Thyroid gland (tissue), 4 donors: ENCODE data around the gene CDK16. TPM values are rescaled to one million over a fixed set of nuclear protein-coding genes. Genes with fewer than 3 reads are reported as not detected.

ENCODE experiments used
- DNase-seq, 2 donors: peaks; one replicate each; pipeline ENCODE4 v3.0.0-alpha.2; 2019
- H3K27ac ChIP-seq, 3 donors: fragments of 200-600 bp; sonication (generic); 1 replicate in 2 of 3; 2 replicates in 1 of 3; pipeline ENCODE4 v1.5.1; 2016 to 2019; ENCODE audit warnings: mild to moderate bottlenecking in 1 of 3, moderate library complexity in 1 of 3
- H3K27me3 ChIP-seq: fragments of 200-600 bp; sonication (generic); one replicate; pipeline ENCODE4 v1.5.1; 2019
- H3K36me3 ChIP-seq, 2 donors: fragments of 200-600 bp; sonication (generic); one replicate each; pipeline ENCODE4 v1.5.1; 2016 to 2019
- H3K4me1 ChIP-seq, 2 donors: fragments of 200-600 bp; sonication (generic); one replicate each; pipeline ENCODE4 v1.5.1; 2017 to 2019
- H3K4me3 ChIP-seq, 3 donors: fragments of 200-600 bp; sonication (generic); replicated peaks in 1 of 3; 1 replicate in 2 of 3; 2 replicates in 1 of 3; pipeline ENCODE4 v1.5.1; 2016; ENCODE audit warnings: mild to moderate bottlenecking in 1 of 3
- H3K9me3 ChIP-seq: fragments of 200-600 bp; sonication (generic); one replicate; pipeline ENCODE4 v1.5.1; 2017
- POLR2A ChIP-seq, 2 donors: fragments of 450-650 bp; IDR thresholded peaks; one replicate each; pipeline ENCODE4 v1.6.1; 2017; ENCODE audit warnings: antibody characterized with exemption in 2 of 2, mild to moderate bottlenecking in 2 of 2, moderate library complexity in 1 of 2
- WGBS, 2 donors: methylation state at CpG; one replicate each; pipeline ENCODE4 v1.1.5; 2017; 5-methylcytosine and 5-hydroxymethylcytosine counted together
- intact Hi-C: fragments of 100-400 bp; cut with DNase I; formaldehyde crosslinking; loops from one replicate; pipeline ENCODE4 v1.15.1; 2023
- total RNA-seq, 4 donors: library from RNA; depleted of rRNA; stranded (reverse); fragments of >200 nt; gene quantifications; one replicate each; pipeline ENCODE4 v1.2.3, GENCODE V29; 2016
- TF ChIP-seq, protein P1 (sequence below), 6 experiments: fragments of 200-600 bp in 3 of 6; fragments of 450-650 bp in 3 of 6; sonication (generic) in 3 of 6; IDR thresholded peaks; one replicate each; pipeline ENCODE4 v1.5.1; 2016 to 2019; ENCODE audit warnings: antibody characterized with exemption in 6 of 6, mild to moderate bottlenecking in 2 of 6, inconsistent platforms in 1 of 6, moderate library complexity in 1 of 6

The CDK16 gene
- total RNA-seq, 4 donors from 2014 or later = 76.6 to 111 (median 93.7) TPM

DNA sequence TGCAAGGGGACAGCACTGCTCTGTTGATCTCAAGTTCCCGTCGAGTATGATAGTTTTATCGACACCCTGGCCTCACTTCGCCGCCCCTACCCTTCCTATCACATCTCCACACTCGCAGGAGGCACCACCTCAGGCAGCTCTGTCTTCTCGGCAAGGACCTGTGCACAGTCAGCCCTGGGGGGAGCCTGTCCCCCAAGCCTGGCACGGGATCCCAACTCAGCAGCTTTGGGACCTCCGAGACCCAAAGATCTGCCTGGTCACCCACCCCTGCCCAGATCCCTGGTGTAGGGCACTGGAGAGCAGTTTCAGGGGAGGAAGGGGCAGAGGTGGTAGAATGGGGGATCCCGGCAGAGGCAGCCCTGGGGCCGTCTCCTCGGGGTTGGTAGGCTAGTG, 42.9 kb upstream of the CDK16 start:
- Histone ChIP-seq H3K36me3 (peaks cover 10 to 24% of the 10 kb centered on the region in 2 donors), H3K4me1 (peaks cover 0 to 12% of the 10 kb centered on the region in 2 donors), H3K4me3 (no peak overlapping the region), H3K9me3 (no peaks in the 10 kb centered on the region), H3K27me3 (no peaks in the 10 kb centered on the region), H3K27ac (no peak overlapping the region)
- no peak for DNase-seq
- no peak for TF ChIP-seq POLR2A (IDR thresholded peaks at IDR 0.05)
- TF ChIP-seq, protein P1, sequence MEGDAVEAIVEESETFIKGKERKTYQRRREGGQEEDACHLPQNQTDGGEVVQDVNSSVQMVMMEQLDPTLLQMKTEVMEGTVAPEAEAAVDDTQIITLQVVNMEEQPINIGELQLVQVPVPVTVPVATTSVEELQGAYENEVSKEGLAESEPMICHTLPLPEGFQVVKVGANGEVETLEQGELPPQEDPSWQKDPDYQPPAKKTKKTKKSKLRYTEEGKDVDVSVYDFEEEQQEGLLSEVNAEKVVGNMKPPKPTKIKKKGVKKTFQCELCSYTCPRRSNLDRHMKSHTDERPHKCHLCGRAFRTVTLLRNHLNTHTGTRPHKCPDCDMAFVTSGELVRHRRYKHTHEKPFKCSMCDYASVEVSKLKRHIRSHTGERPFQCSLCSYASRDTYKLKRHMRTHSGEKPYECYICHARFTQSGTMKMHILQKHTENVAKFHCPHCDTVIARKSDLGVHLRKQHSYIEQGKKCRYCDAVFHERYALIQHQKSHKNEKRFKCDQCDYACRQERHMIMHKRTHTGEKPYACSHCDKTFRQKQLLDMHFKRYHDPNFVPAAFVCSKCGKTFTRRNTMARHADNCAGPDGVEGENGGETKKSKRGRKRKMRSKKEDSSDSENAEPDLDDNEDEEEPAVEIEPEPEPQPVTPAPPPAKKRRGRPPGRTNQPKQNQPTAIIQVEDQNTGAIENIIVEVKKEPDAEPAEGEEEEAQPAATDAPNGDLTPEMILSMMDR (IDR thresholded peaks at IDR 0.05) = no peak
- intact Hi-C loops = no loop called here
- 91 to 93% methylated on average over 7 to 9 of the region's 12 CpGs for WGBS, 2 donors

DNA sequence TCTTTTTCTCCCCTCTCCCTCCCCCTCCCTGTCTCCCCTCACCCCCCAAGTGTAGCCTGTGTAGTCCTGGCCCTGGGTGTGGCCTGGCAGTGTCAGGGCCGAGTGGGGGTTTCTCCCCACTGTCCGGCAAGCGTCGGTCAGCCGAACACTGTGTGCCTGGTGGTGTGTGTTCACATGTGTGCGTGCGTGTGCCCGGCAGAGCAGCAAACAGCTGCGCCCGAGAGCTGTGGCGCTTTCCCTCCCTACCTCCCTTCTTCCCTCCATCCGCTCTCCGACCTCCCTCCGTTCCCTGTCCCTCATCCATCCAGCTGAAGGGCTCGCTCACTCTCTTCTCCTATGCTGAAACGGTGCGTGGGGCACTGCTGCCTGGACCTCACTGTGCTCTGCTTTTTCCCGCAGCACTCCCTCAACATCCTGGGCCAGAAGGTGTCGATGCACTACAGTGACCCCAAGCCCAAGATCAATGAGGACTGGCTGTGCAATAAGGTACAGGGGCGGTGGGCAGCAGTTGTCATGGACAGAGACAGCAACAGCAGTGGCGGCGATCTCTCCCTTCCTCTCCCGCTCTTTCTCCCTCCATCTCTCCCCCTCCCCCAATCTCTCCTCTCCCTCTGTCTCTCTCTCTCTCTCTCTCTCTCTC, 42.3 kb upstream of the CDK16 start:
- no peak for TF ChIP-seq POLR2A (IDR thresholded peaks at IDR 0.05)
- TF ChIP-seq, protein P1 (IDR thresholded peaks at IDR 0.05) = no peak
- WGBS, 2 donors = 93 to 97% methylated on average over 23 of the region's 23 CpGs
- Histone ChIP-seq H3K9me3 (no peaks in the 10 kb centered on the region), H3K4me3 (no peak overlapping the region), H3K27me3 (no peaks in the 10 kb centered on the region), H3K4me1 (peaks cover 0 to 12% of the 10 kb centered on the region in 2 donors), H3K27ac (no peak overlapping the region), H3K36me3 (peaks cover 10 to 24% of the 10 kb centered on the region in 2 donors)
- DNase-seq = no peak
- intact Hi-C loops = no loop called here

DNA sequence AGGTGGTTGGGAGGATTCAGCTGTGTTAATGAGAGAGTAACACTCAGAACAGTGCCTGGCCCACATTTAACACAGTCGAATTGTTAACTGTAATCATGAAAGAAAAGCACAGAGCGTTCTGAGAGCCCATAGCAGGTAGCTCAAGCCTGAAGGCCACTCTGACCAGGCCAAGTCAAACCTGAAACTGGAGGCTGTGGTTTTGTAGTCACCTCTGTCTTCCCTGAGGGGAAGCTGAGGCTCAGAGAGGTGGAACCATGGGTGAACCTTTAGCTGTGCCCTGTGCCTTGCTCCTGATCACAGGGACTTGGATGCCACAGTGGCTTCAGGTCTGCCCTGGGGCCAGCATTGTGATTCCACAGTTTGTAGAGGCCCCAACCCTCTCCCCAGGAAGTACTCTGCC, 41.4 kb upstream of the CDK16 start:
- H3K27ac ChIP-seq = peak overlapping the region in 2 of 3 donors; percentile 15 to 73
- intact Hi-C loops = no loop called here
- H3K27me3 ChIP-seq = no peaks in the 10 kb centered on the region
- H3K4me1 ChIP-seq = peaks cover 0 to 12% of the 10 kb centered on the region in 2 donors
- TF ChIP-seq, protein P1 (IDR thresholded peaks at IDR 0.05) = no peak
- TF ChIP-seq POLR2A (IDR thresholded peaks at IDR 0.05) = no peak
- WGBS, 2 donors = 80 to 88% methylated on average over 1 to 2 of the region's 2 CpGs
- H3K36me3 ChIP-seq = peaks cover 11 to 25% of the 10 kb centered on the region in 2 donors
- no peaks in the 10 kb centered on the region for H3K9me3 ChIP-seq
- H3K4me3 ChIP-seq = no peak overlapping the region
- no peak for DNase-seq

DNA sequence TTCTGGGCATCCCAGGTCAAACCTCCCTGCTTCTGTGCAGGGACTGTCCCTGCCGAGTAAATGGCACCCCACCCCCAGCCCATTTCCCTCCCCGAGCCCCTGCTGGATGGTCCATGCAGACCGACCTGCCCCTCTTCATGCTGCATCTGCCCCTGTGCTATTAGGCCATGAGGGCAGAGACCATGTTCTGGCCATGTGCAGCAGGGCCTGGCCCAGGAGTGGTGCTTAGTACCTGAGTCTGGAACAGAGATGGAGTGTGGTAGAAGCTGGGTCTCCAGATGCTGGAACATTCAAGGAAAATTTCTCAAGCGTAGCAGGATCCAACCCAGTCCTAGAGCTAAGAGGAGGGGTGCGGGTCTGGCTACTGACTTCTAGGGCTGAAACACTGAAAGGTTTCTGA, 40.1 kb upstream of the CDK16 start:
- TF ChIP-seq, protein P1 (IDR thresholded peaks at IDR 0.05) = no peak
- TF ChIP-seq POLR2A (IDR thresholded peaks at IDR 0.05) = no peak
- DNase-seq = no peak
- 82 to 95% methylated on average over 2 to 5 of the region's 5 CpGs for WGBS, 2 donors
- no peaks in the 10 kb centered on the region for H3K9me3 ChIP-seq
- no peaks in the 10 kb centered on the region for H3K27me3 ChIP-seq
- H3K36me3 ChIP-seq = peaks cover 13 to 25% of the 10 kb centered on the region in 2 donors
- peaks cover 0 to 12% of the 10 kb centered on the region in 2 donors for H3K4me1 ChIP-seq
- peak overlapping the region; percentile 1 to 73 (median 58) for H3K27ac ChIP-seq
- no peak overlapping the region for H3K4me3 ChIP-seq
- intact Hi-C loops = no loop called here

DNA sequence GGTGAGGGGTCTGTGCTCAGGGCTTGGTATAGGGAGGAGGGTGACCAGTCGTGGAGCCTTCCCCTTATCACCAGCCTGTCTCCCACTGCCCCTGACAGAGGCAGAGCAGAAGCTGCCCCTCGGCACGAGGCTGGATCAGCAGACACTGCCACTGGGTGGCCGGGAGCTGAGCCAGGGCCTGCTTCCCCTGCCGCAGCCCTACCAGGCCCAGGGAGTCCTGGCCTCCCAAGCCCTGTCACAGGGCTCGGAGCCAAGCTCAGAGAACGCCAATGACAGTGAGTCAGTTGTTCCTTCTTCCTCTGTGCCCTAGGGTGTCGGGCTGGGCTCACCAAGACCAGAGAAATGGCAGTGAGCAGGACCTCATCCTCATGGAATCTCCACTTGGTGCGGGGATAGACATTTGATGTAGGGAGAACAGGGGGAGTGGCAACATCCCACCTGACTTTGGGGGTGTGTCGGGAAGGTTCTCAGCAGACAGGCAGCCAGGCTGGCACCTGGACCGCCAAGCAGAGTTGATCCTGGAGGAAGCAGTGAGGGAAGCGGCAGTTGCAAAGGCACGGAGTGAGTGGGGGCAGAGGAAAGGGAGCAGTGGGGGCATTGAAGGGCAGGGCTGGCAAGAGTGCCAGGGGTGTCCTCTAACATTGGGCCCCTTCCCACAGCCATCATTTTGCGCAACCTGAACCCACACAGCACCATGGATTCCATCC, 39.1 kb upstream of the CDK16 start:
- H3K9me3 ChIP-seq = no peaks in the 10 kb centered on the region
- peaks cover 0 to 12% of the 10 kb centered on the region in 2 donors for H3K4me1 ChIP-seq
- H3K36me3 ChIP-seq = peaks cover 13 to 25% of the 10 kb centered on the region in 2 donors
- intact Hi-C loops = no loop called here
- no peak for DNase-seq
- WGBS, 2 donors = 96% methylated on average over 4 to 5 of the region's 14 CpGs
- TF ChIP-seq POLR2A (IDR thresholded peaks at IDR 0.05) = no peak
- TF ChIP-seq, protein P1 (IDR thresholded peaks at IDR 0.05) = no peak
- H3K4me3 ChIP-seq = no peak overlapping the region
- no peaks in the 10 kb centered on the region for H3K27me3 ChIP-seq
- H3K27ac ChIP-seq = peak overlapping the region in 1 of 3 donors; percentile 73
